HEK293T (cell line): ENCODE data around the gene GNA12.

ENCODE experiments used
- CTCF ChIA-PET: fragments of 350-600 bp; formaldehyde crosslinking; extraction: SDS; loops from one replicate; lab custom pipeline; 2021; ENCODE audit warnings: antibody characterized with exemption, inconsistent platforms; lab: Yijun Ruan, JAX
- POLR2A ChIA-PET: fragments of 350-600 bp; formaldehyde crosslinking; extraction: SDS; loops from one replicate; lab custom pipeline; 2020; ENCODE audit warnings: antibody characterized with exemption, inconsistent platforms; lab: Yijun Ruan, JAX
- DNase-seq: peaks from one replicate; pipeline ENCODE4 v3.0.0; 2012; ENCODE audit warnings: mixed read lengths; ENCODE audit errors: extremely low spot score
- ARNT ChIP-seq: fragments of 450-650 bp; IDR thresholded peaks from 2 replicates; pipeline ENCODE4 v1.6.1; 2017; ENCODE audit warnings: mild to moderate bottlenecking
- BHLHE40 ChIP-seq: fragments of 450-650 bp; IDR thresholded peaks from 2 replicates; pipeline ENCODE4 v1.6.1; 2016; ENCODE audit warnings: mild to moderate bottlenecking, moderate library complexity, borderline replicate concordance
- CTBP1 ChIP-seq: fragments of 450-650 bp; IDR thresholded peaks from 2 replicates; pipeline ENCODE4 v1.6.1; 2016; ENCODE audit warnings: borderline replicate concordance
- ELF4 ChIP-seq: fragments of 450-650 bp; IDR thresholded peaks from 2 replicates; pipeline ENCODE4 v1.6.1; 2017; ENCODE audit warnings: antibody characterized with exemption
- FOXA1 ChIP-seq: fragments of 450-650 bp; IDR thresholded peaks from 2 replicates; pipeline ENCODE4 v1.6.1; 2016; ENCODE audit warnings: mild to moderate bottlenecking
- FOXK2 ChIP-seq: fragments of 450-650 bp; IDR thresholded peaks from 2 replicates; pipeline ENCODE4 v1.6.1; 2016; ENCODE audit warnings: mild to moderate bottlenecking
- FOXM1 ChIP-seq: fragments of 450-650 bp; IDR thresholded peaks from 2 replicates; pipeline ENCODE4 v1.6.1; 2017; ENCODE audit warnings: mild to moderate bottlenecking, borderline replicate concordance
- HDGF ChIP-seq: fragments of 450-650 bp; IDR thresholded peaks from 2 replicates; pipeline ENCODE4 v1.6.1; 2017; ENCODE audit warnings: antibody characterized with exemption, borderline replicate concordance
- L3MBTL2 ChIP-seq: fragments of 450-650 bp; conservative IDR thresholded peaks from 2 replicates; pipeline ENCODE4 v1.6.1; 2016; ENCODE audit warnings: mild to moderate bottlenecking
- LEF1 ChIP-seq: fragments of 450-650 bp; IDR thresholded peaks from 2 replicates; pipeline ENCODE4 v1.6.1; 2017; ENCODE audit warnings: mild to moderate bottlenecking, borderline replicate concordance
- NFRKB ChIP-seq: fragments of 450-650 bp; IDR thresholded peaks from 2 replicates; pipeline ENCODE4 v1.6.1; 2016; ENCODE audit warnings: mild to moderate bottlenecking, moderate library complexity
- PKNOX1 ChIP-seq: fragments of 450-650 bp; IDR thresholded peaks from 2 replicates; pipeline ENCODE4 v1.6.1; 2016
- SP1 ChIP-seq: fragments of 450-650 bp; IDR thresholded peaks from 2 replicates; pipeline ENCODE4 v1.6.1; 2017
- SUZ12 ChIP-seq: fragments of 450-650 bp; IDR thresholded peaks from 2 replicates; pipeline ENCODE4 v1.6.1; 2016; ENCODE audit warnings: mild to moderate bottlenecking
- TARDBP ChIP-seq: fragments of 450-650 bp; IDR thresholded peaks from 2 replicates; pipeline ENCODE4 v1.6.1; 2016
- ZNF384 ChIP-seq: fragments of 450-650 bp; IDR thresholded peaks from 2 replicates; pipeline ENCODE4 v1.6.1; 2016

The GNA12 gene

GRCh38 chr7:2840458-2840857, 3.6 kb downstream of the GNA12 start:
- CTCF ChIA-PET = no interaction called here
- no peak for DNase-seq
- TF ChIP-seq L3MBTL2 = no peak
- no peak for TF ChIP-seq BHLHE40
- no peak for TF ChIP-seq LEF1
- TF ChIP-seq SUZ12 = no peak
- TF ChIP-seq FOXK2 = no peak
- no peak for TF ChIP-seq ARNT
- POLR2A ChIA-PET = no interaction called here

GRCh38 chr7:2838873-2839578, 5.1 kb downstream of the GNA12 start:
- CTCF ChIA-PET = no interaction called here
- POLR2A ChIA-PET = no interaction called here
- no peak for DNase-seq
- TF ChIP-seq CTBP1 = no peak
- peak; percentile 70 for TF ChIP-seq PKNOX1

- DNase-seq = no peak
- CTCF ChIA-PET = no interaction called here
- TF ChIP-seq CTBP1 = no peak
- TF ChIP-seq FOXK2 = no peak
- POLR2A ChIA-PET = no interaction called here
Observed at GRCh38 chr7:2838451-2838850, 5.7 kb downstream of the GNA12 start.

GRCh38 chr7:2837496-2837895, 6.6 kb downstream of the GNA12 start:
- ChIA-PET POLR2A (no interaction called here), CTCF (no interaction called here)
- no peak for DNase-seq
- no peak for TF ChIP-seq L3MBTL2
- no peak for TF ChIP-seq SP1
- TF ChIP-seq ARNT = no peak
- no peak for TF ChIP-seq HDGF
- TF ChIP-seq FOXM1 = no peak
- no peak for TF ChIP-seq ZNF384
- no peak for TF ChIP-seq PKNOX1
- no peak for TF ChIP-seq FOXK2
- TF ChIP-seq LEF1 = no peak
- TF ChIP-seq BHLHE40 = no peak
- no peak for TF ChIP-seq CTBP1
- TF ChIP-seq TARDBP = no peak
- no peak for TF ChIP-seq NFRKB
- TF ChIP-seq SUZ12 = no peak
- no peak for TF ChIP-seq FOXA1
- no peak for TF ChIP-seq ELF4

GRCh38 chr7:2834748-2835441, 9.2 kb downstream of the GNA12 start:
- TF ChIP-seq PKNOX1 (no peak), L3MBTL2 (no peak), FOXA1 (no peak), BHLHE40 (no peak), NFRKB (no peak), TARDBP (no peak), FOXM1 (no peak), CTBP1 (no peak), ELF4 (no peak), HDGF (no peak), LEF1 (no peak), ZNF384 (no peak), SUZ12 (no peak), FOXK2 (no peak), SP1 (no peak), ARNT (no peak)
- no peak for DNase-seq
- CTCF ChIA-PET = interaction anchor here (1.2 kb wide), 1 partner anchor 183 kb away, joined by 3 read pairs; no protein-coding TSS in a partner anchor
- POLR2A ChIA-PET = no interaction called here

GRCh38 chr7:2833083-2833910, 10.8 kb downstream of the GNA12 start:
- DNase-seq = no peak
- no peak for TF ChIP-seq SP1
- CTCF ChIA-PET = interaction anchor here (1.2 kb wide), 1 partner anchor 182 kb away, joined by 3 read pairs; no protein-coding TSS in a partner anchor
- POLR2A ChIA-PET = no interaction called here
